ENCODE measurements around the gene AUTS2.

DNA sequence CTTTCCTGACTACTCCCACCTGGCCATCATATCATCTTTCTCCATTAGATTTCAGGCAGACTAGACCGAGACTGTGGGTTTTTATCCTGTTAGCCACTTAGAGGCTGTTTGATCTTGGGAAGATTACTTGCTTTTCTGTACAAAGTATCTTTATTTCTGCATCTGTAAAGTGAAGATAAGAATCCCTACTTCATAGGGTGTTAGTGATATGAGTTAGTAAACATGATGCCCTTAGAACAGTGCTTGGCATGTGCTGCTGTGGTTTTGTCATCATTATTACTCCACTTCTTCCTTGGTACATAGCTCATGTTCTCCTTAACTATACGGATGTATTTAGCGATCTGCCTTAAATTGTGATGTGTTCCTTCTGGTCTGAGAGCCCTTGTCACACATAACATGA lies 165.2 kb downstream of the AUTS2 start:
- TF ChIP-seq POLR2AphosphoS5 (IDR thresholded peaks at IDR 0.05; ENCODE audit: low read depth, low read length) (no peak), SPI1 (IDR thresholded peaks at IDR 0.05; ENCODE audit: low read depth, low read length) (no peak), POLR2A (IDR thresholded peaks at IDR 0.05; ENCODE audit: low read depth, low read length) (no peak), TAF1 (IDR thresholded peaks at IDR 0.05; ENCODE audit: low read depth, low read length) (no peak)

Data from GM12891 (cell line).